NCI-H2081 treated with DMSO at 0.1 percent for 48 hours (cell line): ENCODE data around the gene FA2H.
"Not testable (repeated sequence)": the region's sequence is repeated elsewhere in the genome, so short reads cannot be mapped to it uniquely, and the experiment has no call there.

ENCODE experiments used
- DNase-seq: peaks from one replicate; lab custom pipeline; 2025; lab: John Stamatoyannopoulos, UW

Gene FA2H

GRCh38 chr16:74679983-74680382 is 94.6 kb downstream of the FA2H start:
- DNase-seq: no peak

GRCh38 chr16:74677868-74678267 is 96.8 kb downstream of the FA2H start:
- DNase-seq: no peak

- DNase-seq: no peak
Measured at GRCh38 chr16:74673876-74674275, 100.7 kb downstream of the FA2H start.

GRCh38 chr16:74668877-74669276 is 105.7 kb downstream of the FA2H start:
- not testable (repeated sequence) for DNase-seq

- no peak for DNase-seq
Measured at GRCh38 chr16:74667255-74667700, 107.3 kb downstream of the FA2H start.

GRCh38 chr16:74666425-74667254 is 108.0 kb downstream of the FA2H start, which contains the start of gene RFWD3:
Gene RFWD3 (minus strand): TSS chr16:74666877. CDS start chr16:74661449, 5,428 bp downstream.
- peak; percentile 89 for DNase-seq

- DNase-seq: no peak
Measured at GRCh38 chr16:74666010-74666421, 108.6 kb downstream of the FA2H start.
